ENCODE measurements around the gene UCN.

- no peak for TF ChIP-seq CTCF (conservative IDR thresholded peaks at IDR 0.05; ENCODE audit: low read length)
- no peak for TF ChIP-seq EZH2phosphoT487 (IDR thresholded peaks at IDR 0.05; ENCODE audit: borderline replicate concordance)
Observed at GRCh38 chr2:27264753-27265535, 43.3 kb downstream of the UCN start.
